H1 (cell line): ENCODE measurements around the gene SSR1. TPM values are rescaled to one million over a fixed set of nuclear protein-coding genes. Genes with fewer than 3 reads are reported as not detected.

Experiments used
- CTCF ChIA-PET: fragments of 300-600 bp; sonication (Branson Sonifier 250); formaldehyde crosslinking; loops from one replicate; lab custom pipeline; 2021; ENCODE audit not compliant: partially characterized antibody; lab: Charles Lee
- POLR2A ChIA-PET: fragments of 300-600 bp; sonication (Branson Sonifier 250); formaldehyde crosslinking; loops from one replicate; lab custom pipeline; 2021; ENCODE audit warnings: inconsistent platforms; ENCODE audit not compliant: partially characterized antibody; lab: Charles Lee
- DNase-seq, 2 experiments: peaks; one replicate each; pipeline versions ENCODE4 v3.0.0 to v3.0.0-alpha.2; 2010 to 2022; ENCODE audit warnings: low spot score in 2 of 2, low read depth in 1 of 2, mixed read lengths in 1 of 2
- FAIRE-seq: peaks from 2 replicates; lab custom pipeline; 2011; peaks lifted over from hg19 to GRCh38; lab: Jason Lieb, UNC
- H2AFZ ChIP-seq: 2 replicates; pipeline ENCODE4 v1.8.1; 2012; ENCODE audit warnings: low read length, inconsistent platforms
- H2AK5ac ChIP-seq: 2 replicates; pipeline ENCODE4 v1.6.1; 2013; ENCODE audit warnings: low read depth, low read length
- H2BK120ac ChIP-seq: replicated peaks from 2 replicates; pipeline ENCODE3; 2013; ENCODE audit warnings: low read depth, low read length, inconsistent platforms
- H2BK12ac ChIP-seq: 2 replicates; pipeline ENCODE4 v1.6.1; 2013; ENCODE audit warnings: low read depth, low read length
- H2BK15ac ChIP-seq: 2 replicates; pipeline ENCODE4 v1.6.1; 2013; ENCODE audit warnings: low read length
- H2BK20ac ChIP-seq: 2 replicates; pipeline ENCODE4 v1.6.1; 2013; ENCODE audit warnings: low read length
- H2BK5ac ChIP-seq: 2 replicates; pipeline ENCODE4 v1.6.1; 2013; ENCODE audit warnings: low read depth, low read length
- H3K14ac ChIP-seq: 2 replicates; pipeline ENCODE4 v1.6.1; 2013; ENCODE audit warnings: inconsistent platforms; ENCODE audit not compliant: insufficient read length
- H3K18ac ChIP-seq: 2 replicates; pipeline ENCODE4 v1.6.1; 2013; ENCODE audit warnings: low read length; ENCODE audit errors: extremely low read depth
- H3K23ac ChIP-seq: 2 replicates; pipeline ENCODE4 v1.6.1; 2013; ENCODE audit warnings: inconsistent platforms; ENCODE audit not compliant: insufficient read length
- H3K23me2 ChIP-seq: 2 replicates; pipeline ENCODE4 v1.6.1; 2013; ENCODE audit warnings: low read depth, low read length
- H3K27ac ChIP-seq: 2 replicates; pipeline ENCODE4 v1.6.1; 2011; ENCODE audit warnings: low read depth, low read length, inconsistent platforms
- H3K27me3 ChIP-seq, 4 experiments: replicated peaks in 1 of 4; 1 replicate in 1 of 4; 2 replicates in 3 of 4; pipeline versions ENCODE4 v1.6.1 to v1.8.1; 2011 to 2013; ENCODE audit warnings: low read length in 3 of 4, mild to moderate bottlenecking in 3 of 4, inconsistent platforms in 2 of 4, mixed read lengths in 2 of 4, moderate library complexity in 1 of 4; ENCODE audit not compliant: control insufficient read depth in 3 of 4, insufficient read depth in 3 of 4; ENCODE audit errors: extremely low read depth in 1 of 4
- H3K36me3 ChIP-seq, 4 experiments: 2 replicates each; pipeline versions ENCODE4 v1.6.1 to v1.8.1; 2011 to 2013; ENCODE audit warnings: mild to moderate bottlenecking in 4 of 4, low read length in 3 of 4, moderate library complexity in 2 of 4, control low read depth in 1 of 4, inconsistent platforms in 1 of 4; ENCODE audit not compliant: insufficient read depth in 4 of 4, control insufficient read depth in 2 of 4
- H3K4ac ChIP-seq: replicated peaks from 2 replicates; pipeline ENCODE3; 2013; ENCODE audit warnings: low read length, low read depth, mixed read lengths, inconsistent platforms; ENCODE audit not compliant: insufficient read length
- H3K4me1 ChIP-seq, 4 experiments: replicated peaks in 1 of 4; 1 replicate in 1 of 4; 2 replicates in 3 of 4; pipeline versions ENCODE4 v1.6.1 to v1.8.1; 2011 to 2013; ENCODE audit warnings: low read length in 3 of 4, inconsistent platforms in 2 of 4, mixed read lengths in 1 of 4; ENCODE audit not compliant: insufficient read depth in 4 of 4, control insufficient read depth in 3 of 4
- H3K4me2 ChIP-seq, 2 experiments: 2 replicates each; pipeline versions ENCODE4 v1.6.1 to v1.8.1; 2011 to 2013; ENCODE audit warnings: low read depth in 2 of 2, low read length in 2 of 2, control low read depth in 1 of 2, inconsistent platforms in 1 of 2, mild to moderate bottlenecking in 1 of 2; ENCODE audit not compliant: insufficient read depth in 1 of 2
- H3K4me3 ChIP-seq, 4 experiments: fragments of 200-600, 300-600 bp in 1 of 4; sonication (generic), shearing (Covaris generic), sonication (Bioruptor Twin) in 1 of 4; 2 replicates each; pipeline versions ENCODE4 v1.5.1 to v1.8.1; 2011 to 2016; ENCODE audit warnings: low read length in 4 of 4, low read depth in 3 of 4, control low read depth in 2 of 4, inconsistent platforms in 2 of 4, mild to moderate bottlenecking in 2 of 4, mixed read lengths in 1 of 4, moderate library complexity in 1 of 4; ENCODE audit not compliant: insufficient read depth in 2 of 4; ENCODE audit errors: extremely low read depth in 1 of 4
- H3K56ac ChIP-seq: replicated peaks from 2 replicates; pipeline ENCODE3; 2013; ENCODE audit warnings: low read depth, mild to moderate bottlenecking, mixed read lengths, low read length, inconsistent platforms; ENCODE audit not compliant: insufficient read length
- H3K79me1 ChIP-seq: 2 replicates; pipeline ENCODE4 v1.6.1; 2013; ENCODE audit warnings: low read depth, low read length, control low read depth
- H3K79me2 ChIP-seq, 2 experiments: 2 replicates each; pipeline versions ENCODE4 v1.6.1 to v1.8.1; 2012 to 2013; ENCODE audit warnings: low read length in 2 of 2, mild to moderate bottlenecking in 2 of 2, inconsistent platforms in 1 of 2; ENCODE audit not compliant: insufficient read depth in 2 of 2, control insufficient read depth in 1 of 2
- H3K9ac ChIP-seq, 4 experiments: replicated peaks in 1 of 4; 1 replicate in 1 of 4; 2 replicates in 3 of 4; pipeline versions ENCODE4 v1.6.1 to v1.8.1; 2011 to 2013; ENCODE audit warnings: low read depth in 3 of 4, low read length in 3 of 4, control low read depth in 2 of 4, mild to moderate bottlenecking in 2 of 4, moderate library complexity in 2 of 4, inconsistent platforms in 1 of 4; ENCODE audit errors: extremely low read depth in 1 of 4
- H3K9me3 ChIP-seq, 2 experiments: 2 replicates each; pipeline versions ENCODE4 v1.6.1 to v1.8.1; 2012 to 2013; ENCODE audit warnings: mild to moderate bottlenecking in 2 of 2, moderate library complexity in 2 of 2, control low read depth in 1 of 2, inconsistent platforms in 1 of 2, low read depth in 1 of 2, low read length in 1 of 2, mixed read lengths in 1 of 2; ENCODE audit not compliant: insufficient read depth in 2 of 2
- H4K20me1 ChIP-seq, 2 experiments: replicated peaks in 1 of 2; 2 replicates each; pipeline versions ENCODE3 to v1.8.1; 2011 to 2013; ENCODE audit warnings: inconsistent platforms in 2 of 2, low read length in 2 of 2, mild to moderate bottlenecking in 1 of 2; ENCODE audit not compliant: insufficient read depth in 2 of 2, control insufficient read depth in 1 of 2
- H4K5ac ChIP-seq: 2 replicates; pipeline ENCODE4 v1.6.1; 2013; ENCODE audit warnings: low read length, low read depth, mixed read lengths, inconsistent platforms; ENCODE audit not compliant: insufficient read length
- H4K8ac ChIP-seq: 2 replicates; pipeline ENCODE4 v1.8.0; 2013; ENCODE audit warnings: mild to moderate bottlenecking, moderate library complexity, low read length, inconsistent platforms; ENCODE audit not compliant: insufficient read depth; ENCODE audit errors: extremely low read depth
- H4K91ac ChIP-seq: replicated peaks from 2 replicates; pipeline ENCODE3; 2013; ENCODE audit warnings: low read length, mixed read lengths, inconsistent platforms; ENCODE audit not compliant: insufficient read length
- CREB1 ChIP-seq: IDR thresholded peaks from 2 replicates; pipeline ENCODE4 v1.6.1; 2012; ENCODE audit warnings: inconsistent platforms
- FOSL1 ChIP-seq: IDR thresholded peaks from 2 replicates; pipeline ENCODE4 v1.6.1; 2011; ENCODE audit warnings: mild to moderate bottlenecking, low read depth, low read length, moderate library complexity; ENCODE audit not compliant: insufficient read depth
- WGBS, 2 experiments: shearing (Covaris generic) in 1 of 2; methylation state at CpG; one replicate each; pipeline versions ENCODE4 v1.1.6 to v1.1.7; 2013 to 2015; ENCODE audit warnings: low lambda C conversion rate in 2 of 2, mixed read lengths in 2 of 2, inconsistent platforms in 1 of 2, low coverage in 1 of 2, missing lambda C conversion rate in 1 of 2; ENCODE audit not compliant: insufficient replicate concordance in 2 of 2, insufficient coverage in 1 of 2, insufficient read length in 1 of 2; ENCODE audit errors: extremely low coverage in 1 of 2, missing lambda C conversion rate in 1 of 2; 5-methylcytosine and 5-hydroxymethylcytosine counted together
- polyA plus RNA-seq, 7 experiments: library from polyadenylated mRNA; depleted of rRNA in 3 of 7; stranded (reverse) in 5 of 7; unstranded in 2 of 7; fragments of >200 nt in 5 of 7; fragments of 200-250 nt in 2 of 7; gene quantifications; 1 replicate in 5 of 7; 2 replicates in 1 of 7; 4 replicates in 1 of 7; pipeline versions ENCODE4 v1.2.1 to v1.2.3, GENCODE V29; 2011 to 2013; ENCODE audit warnings: missing spikeins in 2 of 7, mixed read lengths in 2 of 7
- total RNA-seq: library from RNA; stranded (reverse); fragmentation: NEBNext Ultra II Directional; extraction: Animal tissue kit (Norgen Biotek cat#: 25700); gene quantifications from 2 replicates; pipeline ENCODE4 v1.2.1, GENCODE V29; 2021
- TF ChIP-seq, protein P1 (sequence below): IDR thresholded peaks from 2 replicates; pipeline ENCODE4 v1.6.1; 2011; ENCODE audit warnings: low read length, improper control_type of control experiment

The SSR1 gene
- total and polyA plus RNA-seq, 2 of the 8 experiments (the other 6 are each of a cell fraction or from before 2014, with no cell fraction given): 26.6 to 117 TPM

DNA sequence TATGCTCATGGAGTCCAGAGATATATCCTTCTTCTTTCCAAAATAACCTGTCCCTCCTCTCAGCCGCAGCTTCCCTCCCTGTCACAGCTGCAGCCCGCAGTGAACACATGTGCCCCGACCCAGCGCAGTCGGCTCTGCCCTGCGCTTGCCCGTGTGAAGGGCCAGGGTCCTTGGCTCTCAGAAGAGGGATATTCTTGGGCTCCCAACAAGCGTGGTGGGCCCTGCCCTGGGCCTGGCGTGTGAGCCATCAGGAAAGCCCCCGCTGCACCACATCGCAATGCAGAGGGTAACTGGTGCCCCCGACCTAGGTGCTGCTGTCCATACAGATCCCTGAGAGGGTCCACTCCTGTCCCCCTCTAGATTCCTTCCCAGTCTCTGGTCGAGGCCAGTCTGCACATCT, 65.2 kb downstream of the SSR1 start:
- Histone ChIP-seq H2BK20ac (no peak overlapping the region), H4K5ac (no peak overlapping the region), H4K91ac (no peak overlapping the region), H2BK12ac (no peak overlapping the region), H4K8ac (no peak overlapping the region), H3K9ac (no peak overlapping the region), H2AK5ac (no peak overlapping the region), H3K79me2 (no peaks in the 10 kb centered on the region), H4K20me1 (peaks cover 4 to 5% of the 10 kb centered on the region in 2 experiments), H2BK5ac (no peak overlapping the region), H3K4me3 (no peak overlapping the region), H3K27ac (no peak overlapping the region), H2AFZ (no peak overlapping the region), H3K18ac (no peak overlapping the region), H3K4me1 (peaks cover 3 to 6% (median 5%) of the 10 kb centered on the region in 4 experiments; a peak in 6 of 7 replicates), H2BK15ac (no peak overlapping the region), H2BK120ac (no peak overlapping the region), H3K23me2 (no peaks in the 10 kb centered on the region), H3K14ac (no peak overlapping the region), H3K27me3 (no peaks in the 10 kb centered on the region), H3K56ac (no peak overlapping the region), H3K4me2 (no peak overlapping the region), H3K9me3 (no peaks in the 10 kb centered on the region), H3K23ac (no peak overlapping the region), H3K79me1 (no peaks in the 10 kb centered on the region), H3K4ac (no peak overlapping the region), H3K36me3 (peaks cover 6 to 17% (median 13%) of the 10 kb centered on the region in 4 experiments; a peak in 7 of 8 replicates)
- WGBS, 2 experiments: 93% methylated on average over 13 of the region's 13 CpGs; no CpG with 5 or more reads in 1 of the 2 experiments
- POLR2A ChIA-PET: no interaction called here
- no peak for DNase-seq
- CTCF ChIA-PET: interaction anchor here (0.6 to 5.7 kb wide), 6 partner anchors 9 to 573 kb away, joined by 3 to 55 read pairs (median 4); no protein-coding TSS in a partner anchor
- TF ChIP-seq, protein P1, sequence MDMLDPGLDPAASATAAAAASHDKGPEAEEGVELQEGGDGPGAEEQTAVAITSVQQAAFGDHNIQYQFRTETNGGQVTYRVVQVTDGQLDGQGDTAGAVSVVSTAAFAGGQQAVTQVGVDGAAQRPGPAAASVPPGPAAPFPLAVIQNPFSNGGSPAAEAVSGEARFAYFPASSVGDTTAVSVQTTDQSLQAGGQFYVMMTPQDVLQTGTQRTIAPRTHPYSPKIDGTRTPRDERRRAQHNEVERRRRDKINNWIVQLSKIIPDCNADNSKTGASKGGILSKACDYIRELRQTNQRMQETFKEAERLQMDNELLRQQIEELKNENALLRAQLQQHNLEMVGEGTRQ: no peak
- TF ChIP-seq CREB1 (no peak), FOSL1 (no peak)
- no peak for FAIRE-seq
